WTC11 (cell line): ENCODE measurements around the gene ZBTB22.

Experiments used
- ATF2 ChIP-seq: sonication (generic); formaldehyde crosslinking; IDR thresholded peaks from 2 replicates; pipeline ENCODE4 v1.8.1; 2022; ENCODE audit warnings: low read depth, missing genetic modification reagents, borderline replicate concordance
- CTCF ChIP-seq: fragments of 200-600 bp; IDR thresholded peaks from 2 replicates; pipeline ENCODE4 v1.8.0; 2022; ENCODE audit warnings: antibody characterized with exemption
- FOXP1 ChIP-seq: sonication (generic); formaldehyde crosslinking; IDR thresholded peaks from 2 replicates; pipeline ENCODE4 v1.8.0; 2022; ENCODE audit warnings: missing genetic modification reagents, mild to moderate bottlenecking, moderate library complexity, borderline replicate concordance
- MAX ChIP-seq: sonication (generic); formaldehyde crosslinking; IDR thresholded peaks from 2 replicates; pipeline ENCODE4 v1.8.0; 2022; ENCODE audit warnings: mild to moderate bottlenecking, missing genetic modification reagents
- NFYB ChIP-seq: sonication (generic); formaldehyde crosslinking; conservative IDR thresholded peaks from 2 replicates; pipeline ENCODE4 v1.8.0; 2022; ENCODE audit warnings: low read depth, missing genetic modification reagents
- RELA ChIP-seq: sonication (generic); formaldehyde crosslinking; IDR thresholded peaks from 2 replicates; pipeline ENCODE4 v1.8.1; 2022; ENCODE audit warnings: missing genetic modification reagents, mild to moderate bottlenecking, borderline replicate concordance
- ZNF512 ChIP-seq: sonication (generic); formaldehyde crosslinking; IDR thresholded peaks from 2 replicates; pipeline ENCODE4 v1.8.1; 2022; ENCODE audit warnings: missing genetic modification reagents, borderline replicate concordance
- ZNF671 ChIP-seq: fragments of 250-450 bp; sonication (Bioruptor Pico); IDR thresholded peaks from 2 replicates; pipeline ENCODE4 v1.8.0; 2021; ENCODE audit warnings: mild to moderate bottlenecking

GRCh38 chr6:33344701-33345697 is 27.5 kb upstream of the ZBTB22 start:
- TF ChIP-seq MAX (CRISPR knock-in tag) (no peak), CTCF (peak; percentile 43), ATF2 (CRISPR knock-in tag) (no peak), RELA (CRISPR knock-in tag) (no peak), NFYB (CRISPR knock-in tag) (no peak), ZNF512 (CRISPR knock-in tag) (no peak), FOXP1 (CRISPR knock-in tag) (no peak), ZNF671 (no peak)
